Measurements from ENCODE around the gene KRTAP10-3. TPM values are rescaled to one million over a fixed set of nuclear protein-coding genes. Genes with fewer than 3 reads are reported as not detected.

KRTAP10-3 gene
- total RNA-seq, 1 experiment from 2014 or later, result not detected

DNA sequence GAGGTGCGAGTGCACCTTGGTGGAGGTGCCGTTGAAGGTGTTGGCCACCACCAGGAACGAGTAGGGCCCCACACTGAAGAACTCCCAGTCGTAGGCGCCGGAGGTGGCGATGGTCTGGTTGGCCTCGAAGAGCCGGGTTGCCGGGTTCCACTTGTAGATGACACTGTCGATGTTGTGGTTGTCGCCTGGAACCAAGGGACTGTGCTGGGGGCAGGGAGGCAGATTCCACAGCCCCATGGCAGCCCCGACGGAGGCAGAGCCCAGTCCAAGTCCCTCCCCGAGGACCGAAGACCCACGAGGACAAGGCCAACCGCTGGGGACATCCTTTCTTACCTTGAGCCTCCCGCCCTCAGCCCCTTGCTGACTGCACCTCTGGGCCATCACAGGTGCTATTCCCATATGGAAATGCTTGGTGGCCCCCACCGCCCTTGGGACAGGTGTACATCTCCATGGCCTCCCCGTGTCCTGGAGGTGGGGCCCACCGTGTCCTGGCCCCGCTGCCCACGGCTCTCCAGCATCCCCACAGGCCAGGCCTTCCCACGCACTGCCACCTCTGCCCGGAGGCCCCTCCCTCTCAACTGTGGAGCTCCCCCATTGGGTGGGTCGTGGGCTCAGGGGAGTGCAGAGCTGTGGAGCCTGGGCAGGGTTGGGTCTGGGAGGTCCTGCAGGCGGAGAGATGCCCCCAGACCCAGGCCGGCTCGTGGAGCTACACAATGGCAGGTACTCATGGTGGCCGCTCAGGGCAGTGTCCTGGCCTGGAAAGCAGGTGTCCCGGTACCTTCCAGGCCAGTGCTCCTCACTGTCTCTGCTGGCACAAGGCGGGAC is 36.5 kb downstream of the KRTAP10-3 start:
- TF ChIP-seq, protein P1, sequence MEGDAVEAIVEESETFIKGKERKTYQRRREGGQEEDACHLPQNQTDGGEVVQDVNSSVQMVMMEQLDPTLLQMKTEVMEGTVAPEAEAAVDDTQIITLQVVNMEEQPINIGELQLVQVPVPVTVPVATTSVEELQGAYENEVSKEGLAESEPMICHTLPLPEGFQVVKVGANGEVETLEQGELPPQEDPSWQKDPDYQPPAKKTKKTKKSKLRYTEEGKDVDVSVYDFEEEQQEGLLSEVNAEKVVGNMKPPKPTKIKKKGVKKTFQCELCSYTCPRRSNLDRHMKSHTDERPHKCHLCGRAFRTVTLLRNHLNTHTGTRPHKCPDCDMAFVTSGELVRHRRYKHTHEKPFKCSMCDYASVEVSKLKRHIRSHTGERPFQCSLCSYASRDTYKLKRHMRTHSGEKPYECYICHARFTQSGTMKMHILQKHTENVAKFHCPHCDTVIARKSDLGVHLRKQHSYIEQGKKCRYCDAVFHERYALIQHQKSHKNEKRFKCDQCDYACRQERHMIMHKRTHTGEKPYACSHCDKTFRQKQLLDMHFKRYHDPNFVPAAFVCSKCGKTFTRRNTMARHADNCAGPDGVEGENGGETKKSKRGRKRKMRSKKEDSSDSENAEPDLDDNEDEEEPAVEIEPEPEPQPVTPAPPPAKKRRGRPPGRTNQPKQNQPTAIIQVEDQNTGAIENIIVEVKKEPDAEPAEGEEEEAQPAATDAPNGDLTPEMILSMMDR (IDR thresholded peaks at IDR 0.05; ENCODE audit: unreplicated experiment), result no peak
- H3K4me3 Mint-ChIP-seq (ENCODE audit: low read depth, unreplicated experiment), result no peak overlapping the region
- no TSS peak for BruUV-seq (replicated peaks)
- peaks cover 13% of the 10 kb centered on the region for H3K27me3 Mint-ChIP-seq (ENCODE audit: unreplicated experiment)
- intact Hi-C loops (cut with micrococcal nuclease; ENCODE audit: unreplicated experiment), result no loop called here
- DNase-seq, result no peak
- no peaks in the 10 kb centered on the region for H3K4me1 Mint-ChIP-seq (ENCODE audit: low read depth, unreplicated experiment)
- H3K9me3 Mint-ChIP-seq (ENCODE audit: low read depth, unreplicated experiment), result peaks cover 3% of the 10 kb centered on the region
- no peaks in the 10 kb centered on the region for H3K36me3 Mint-ChIP-seq (ENCODE audit: insufficient read depth, unreplicated experiment)
- CTCF ChIA-PET, result no interaction called here
- H3K27ac Mint-ChIP-seq (ENCODE audit: unreplicated experiment), result no peak overlapping the region

DNA sequence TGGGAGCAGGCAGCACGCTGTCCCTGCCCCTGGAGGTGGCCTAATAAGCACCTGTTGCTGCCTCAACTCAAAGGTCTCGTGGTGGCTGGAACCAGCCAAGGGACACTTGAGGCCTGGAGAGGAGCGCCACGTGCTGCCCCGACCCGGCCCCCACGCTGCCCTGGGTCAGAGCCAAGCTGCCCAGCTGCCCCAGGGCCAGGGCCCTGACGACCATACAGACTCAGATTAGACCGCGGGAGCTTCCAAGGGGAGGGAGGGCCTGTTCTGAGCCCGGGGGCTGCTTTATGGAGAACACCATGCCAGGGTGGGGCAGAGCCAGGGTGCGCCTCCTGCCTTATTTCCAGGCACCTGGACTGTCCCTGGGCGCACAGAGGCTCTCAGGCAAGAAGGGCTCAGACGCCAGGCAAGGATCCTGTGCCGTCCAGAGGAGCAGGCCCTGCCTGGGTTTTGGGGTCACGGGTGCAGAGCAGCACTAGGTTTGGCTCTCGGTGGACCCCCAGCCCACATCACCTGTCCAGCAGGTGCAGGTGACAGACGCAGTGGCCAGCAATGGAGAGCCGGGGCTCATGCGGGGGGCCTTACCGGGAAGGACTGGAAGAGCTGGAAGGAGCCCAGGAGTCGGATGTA is 37.2 kb downstream of the KRTAP10-3 start:
- H3K9me3 Mint-ChIP-seq (ENCODE audit: low read depth, unreplicated experiment), result peaks cover 3% of the 10 kb centered on the region
- CTCF ChIA-PET, result no interaction called here
- no peaks in the 10 kb centered on the region for H3K4me1 Mint-ChIP-seq (ENCODE audit: low read depth, unreplicated experiment)
- no TSS peak for BruUV-seq (replicated peaks)
- intact Hi-C loops (cut with micrococcal nuclease; ENCODE audit: unreplicated experiment), result no loop called here
- TF ChIP-seq, protein P1 (IDR thresholded peaks at IDR 0.05; ENCODE audit: unreplicated experiment), result no peak
- H3K36me3 Mint-ChIP-seq (ENCODE audit: insufficient read depth, unreplicated experiment), result no peaks in the 10 kb centered on the region
- no peak overlapping the region for H3K4me3 Mint-ChIP-seq (ENCODE audit: low read depth, unreplicated experiment)
- H3K27me3 Mint-ChIP-seq (ENCODE audit: unreplicated experiment), result peaks cover 20% of the 10 kb centered on the region
- H3K27ac Mint-ChIP-seq (ENCODE audit: unreplicated experiment), result no peak overlapping the region
- DNase-seq, result no peak

DNA sequence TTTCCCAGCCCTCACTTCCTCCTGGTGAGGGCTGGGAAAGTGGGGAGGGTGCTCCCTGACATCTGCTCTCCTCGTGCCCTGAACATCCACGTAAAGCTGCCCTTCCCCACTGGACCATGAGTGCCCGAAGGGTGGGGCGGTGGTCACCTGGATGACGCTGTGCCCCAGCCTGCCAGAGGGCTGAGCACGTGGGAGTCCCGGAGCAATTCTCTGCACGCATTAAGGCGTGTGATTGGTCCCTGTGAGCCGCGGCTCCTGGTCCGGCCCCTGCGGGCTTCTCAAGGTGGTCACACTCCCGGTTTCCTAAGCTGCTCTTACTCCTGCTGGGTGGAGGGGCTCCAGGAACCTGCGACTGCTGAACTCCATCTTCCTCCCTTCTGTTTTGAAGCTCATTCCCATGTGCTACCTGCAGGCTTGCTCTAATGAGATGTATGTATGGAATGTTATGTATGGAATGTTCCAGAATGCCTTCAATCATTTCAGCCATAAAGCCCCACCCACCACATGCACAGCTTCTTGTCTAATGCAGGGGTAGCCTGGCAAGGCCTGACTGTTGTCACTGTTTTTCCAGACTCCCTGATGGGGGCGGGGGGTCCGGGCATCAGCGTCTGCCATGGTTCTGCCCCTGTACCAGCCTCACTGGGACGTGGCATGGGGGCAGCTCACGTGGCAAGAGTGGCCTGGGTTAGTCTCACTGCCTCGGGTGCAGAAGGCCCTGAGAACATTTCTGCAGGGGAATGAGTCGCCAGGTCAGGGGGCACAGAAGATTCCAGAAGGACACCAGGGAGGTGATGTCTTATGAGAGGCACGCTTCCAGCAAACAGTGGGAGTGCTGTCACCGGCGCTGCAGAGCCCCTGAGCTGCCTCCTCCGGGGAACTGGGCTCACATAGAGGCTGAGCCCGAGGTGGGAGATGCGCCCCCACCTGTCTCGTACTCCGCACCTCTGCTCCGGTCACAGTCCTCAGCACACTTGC is 38.0 kb downstream of the KRTAP10-3 start:
- TF ChIP-seq, protein P1 (IDR thresholded peaks at IDR 0.05; ENCODE audit: unreplicated experiment), result no peak
- BruUV-seq (replicated peaks), result no TSS peak
- peaks cover 23% of the 10 kb centered on the region for H3K27me3 Mint-ChIP-seq (ENCODE audit: unreplicated experiment)
- H3K36me3 Mint-ChIP-seq (ENCODE audit: insufficient read depth, unreplicated experiment), result no peaks in the 10 kb centered on the region
- CTCF ChIA-PET, result no interaction called here
- no peak overlapping the region for H3K27ac Mint-ChIP-seq (ENCODE audit: unreplicated experiment)
- H3K4me3 Mint-ChIP-seq (ENCODE audit: low read depth, unreplicated experiment), result no peak overlapping the region
- intact Hi-C loops (cut with micrococcal nuclease; ENCODE audit: unreplicated experiment), result no loop called here
- H3K4me1 Mint-ChIP-seq (ENCODE audit: low read depth, unreplicated experiment), result no peaks in the 10 kb centered on the region
- DNase-seq, result no peak
- H3K9me3 Mint-ChIP-seq (ENCODE audit: low read depth, unreplicated experiment), result peaks cover 3% of the 10 kb centered on the region

Data from Calu3 (cell line).